Activated CD8-positive, alpha-beta memory T cell treated with anti-CD3 and anti-CD28 coated beads, Interleukin-2, amount 50 U/mL, for 4 hours (primary cell): ENCODE data around the gene KCNJ5.

Experiments
- DNase-seq: peaks from one replicate; pipeline ENCODE4 v3.0.0-alpha.2; 2020

KCNJ5 gene

DNA sequence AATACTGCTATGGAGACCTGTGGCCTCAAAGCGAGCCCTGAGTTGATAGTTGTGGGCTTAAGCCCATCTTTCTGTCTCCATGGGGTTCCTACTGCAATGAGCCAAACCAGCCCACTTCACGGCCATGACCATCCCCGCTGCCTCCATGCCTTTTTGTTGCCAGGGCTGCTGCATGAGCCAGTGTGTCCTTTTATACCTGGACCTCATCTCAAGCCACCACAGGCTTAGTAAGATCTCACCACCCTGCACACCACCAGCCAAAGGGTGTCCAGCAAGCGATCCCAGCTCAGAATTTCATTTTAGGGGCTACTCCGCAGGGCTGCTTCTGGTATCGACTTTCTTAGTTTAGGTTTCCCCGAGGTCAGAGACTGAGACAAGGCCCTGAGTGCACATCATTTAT lies 43.2 kb downstream of the KCNJ5 start:
- no peak for DNase-seq

DNA sequence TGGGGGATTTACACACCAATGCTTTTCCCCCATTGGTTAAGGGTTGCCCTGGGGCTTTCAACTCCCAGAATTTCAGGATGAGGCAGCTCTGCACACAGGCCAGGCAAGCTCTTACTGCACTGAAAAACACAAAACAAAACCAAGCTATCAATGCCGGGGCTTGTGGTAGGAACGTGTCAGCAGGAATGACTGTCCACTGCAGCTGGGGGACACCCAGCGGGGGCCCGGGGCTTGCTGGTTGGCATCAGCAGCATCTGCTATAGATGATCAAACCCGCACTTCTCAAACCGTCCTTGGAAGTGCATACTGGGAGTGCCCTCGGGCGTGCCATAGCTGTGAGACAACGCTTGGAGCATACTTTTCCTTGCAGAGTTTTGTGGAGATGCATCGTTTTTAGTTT lies 43.8 kb downstream of the KCNJ5 start:
- DNase-seq, result no peak

- no peak for DNase-seq
Measured at GRCh38 chr11:128936606-128937251, 45.6 kb downstream of the KCNJ5 start.

GRCh38 chr11:128937480-128937879 lies 46.3 kb downstream of the KCNJ5 start:
- no peak for DNase-seq

DNA sequence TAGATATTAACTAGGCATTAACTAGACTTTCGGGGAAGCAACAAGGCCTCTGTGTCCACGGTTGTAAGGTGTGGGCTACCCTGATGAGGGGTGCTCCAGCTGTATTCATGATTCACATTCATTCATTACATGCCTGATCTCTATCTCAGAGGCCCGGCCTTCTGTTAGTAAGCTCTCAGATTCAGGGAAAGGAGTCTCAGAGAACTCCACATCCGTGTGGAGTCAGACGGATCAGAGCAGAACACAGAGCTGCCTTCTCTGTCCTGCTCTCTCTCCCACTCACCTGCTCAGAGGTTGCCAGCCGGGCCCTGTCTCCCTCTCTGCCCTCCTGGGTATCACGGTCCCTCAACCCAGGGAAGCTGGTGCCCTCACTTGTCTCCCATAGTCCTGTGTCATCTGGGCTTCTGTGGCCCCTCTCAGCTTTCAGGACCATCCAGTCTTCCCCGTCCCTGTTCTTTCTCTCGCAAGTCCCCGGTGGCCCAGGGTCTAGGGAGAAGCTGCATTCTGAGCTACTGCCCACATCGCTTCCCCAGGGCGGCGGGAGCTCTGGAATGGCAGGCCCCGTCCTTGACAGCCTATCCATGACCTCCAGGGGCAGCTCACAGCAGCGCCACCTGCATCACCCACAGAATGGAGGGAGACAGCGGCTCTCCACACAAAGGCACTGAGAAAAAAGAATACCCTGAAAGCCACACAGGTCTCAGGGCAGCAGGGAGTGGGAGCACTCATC lies 47.2 kb downstream of the KCNJ5 start:
- DNase-seq, result no peak

- no peak for DNase-seq
Measured at GRCh38 chr11:128939591-128939990, 48.4 kb downstream of the KCNJ5 start.

DNA sequence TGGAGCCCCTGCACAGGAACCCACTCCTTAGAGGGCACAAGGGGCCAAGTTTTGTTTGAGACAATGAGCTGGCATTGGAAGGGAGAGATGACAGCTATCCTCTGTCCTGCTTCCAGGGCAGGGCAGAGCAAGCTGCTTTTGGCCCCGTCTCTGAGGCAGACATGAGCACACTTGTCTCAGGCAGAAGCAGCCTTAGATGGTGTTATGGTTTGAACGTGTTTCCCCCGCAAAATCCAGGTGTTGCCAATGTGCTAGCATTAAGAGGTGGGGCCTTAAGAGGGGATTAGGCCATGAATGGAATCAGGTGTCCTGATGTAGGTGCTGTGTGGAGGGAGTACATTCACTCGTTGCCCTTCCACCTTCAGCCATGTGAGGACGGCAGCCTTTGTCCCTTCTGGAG lies 49.0 kb downstream of the KCNJ5 start:
- no peak for DNase-seq

DNA sequence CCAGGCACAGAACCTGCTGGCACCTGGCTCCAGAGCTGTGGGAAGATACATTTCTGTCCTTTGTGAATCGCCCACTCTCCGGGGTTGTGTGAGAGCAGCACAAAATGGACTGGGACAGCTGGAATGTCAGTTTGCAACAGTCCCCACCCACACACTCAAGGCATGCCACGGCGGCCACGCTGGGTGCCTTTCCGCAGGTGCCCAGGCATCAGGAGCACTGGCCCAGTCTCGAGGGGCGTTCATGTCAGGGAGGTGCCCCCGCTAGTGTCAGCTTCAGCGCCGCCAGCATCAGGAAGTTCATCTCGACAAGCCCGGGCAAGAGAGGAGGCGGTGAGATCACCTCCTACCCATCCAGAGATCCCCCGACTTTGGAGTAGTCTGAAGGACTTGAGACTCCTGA lies 49.4 kb downstream of the KCNJ5 start:
- no peak for DNase-seq

GRCh38 chr11:128941110-128941509 lies 50.0 kb downstream of the KCNJ5 start:
- DNase-seq, result no peak

DNA sequence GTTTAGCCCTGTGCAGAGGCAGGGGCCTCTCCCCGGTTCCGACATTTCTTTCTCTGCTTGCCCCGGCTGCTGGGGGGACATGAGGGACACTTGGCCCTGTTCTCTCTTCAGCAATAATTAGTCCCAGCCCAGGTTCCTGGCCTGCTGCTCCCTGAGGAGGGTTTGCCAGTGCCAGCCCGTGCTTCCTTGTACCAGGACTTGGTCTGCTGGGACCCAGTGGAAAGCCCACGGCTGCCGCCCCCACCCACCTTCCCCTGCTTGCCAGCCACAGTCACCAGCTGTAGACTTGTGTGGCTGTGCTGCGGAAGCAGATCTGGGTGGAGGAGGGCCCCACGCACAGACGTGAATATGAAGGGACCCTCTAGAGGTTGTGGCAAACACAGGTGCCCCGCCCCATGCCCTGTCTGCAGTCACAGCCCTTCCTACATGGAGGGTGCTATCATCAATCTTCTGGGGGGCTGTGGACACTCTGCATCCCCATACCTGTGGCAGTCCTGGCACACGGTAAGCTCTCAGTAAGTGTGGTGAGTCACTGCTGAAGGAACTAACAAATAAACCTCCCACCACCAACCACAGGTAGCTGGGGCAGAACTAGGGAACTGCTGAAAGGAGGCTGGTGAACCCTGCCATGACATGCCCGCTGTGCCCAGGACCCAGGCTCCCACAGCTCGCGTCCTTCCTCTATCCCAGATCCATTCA lies 50.6 kb downstream of the KCNJ5 start:
- no peak for DNase-seq

GRCh38 chr11:128942272-128942612 lies 51.1 kb downstream of the KCNJ5 start:
- no peak for DNase-seq

DNA sequence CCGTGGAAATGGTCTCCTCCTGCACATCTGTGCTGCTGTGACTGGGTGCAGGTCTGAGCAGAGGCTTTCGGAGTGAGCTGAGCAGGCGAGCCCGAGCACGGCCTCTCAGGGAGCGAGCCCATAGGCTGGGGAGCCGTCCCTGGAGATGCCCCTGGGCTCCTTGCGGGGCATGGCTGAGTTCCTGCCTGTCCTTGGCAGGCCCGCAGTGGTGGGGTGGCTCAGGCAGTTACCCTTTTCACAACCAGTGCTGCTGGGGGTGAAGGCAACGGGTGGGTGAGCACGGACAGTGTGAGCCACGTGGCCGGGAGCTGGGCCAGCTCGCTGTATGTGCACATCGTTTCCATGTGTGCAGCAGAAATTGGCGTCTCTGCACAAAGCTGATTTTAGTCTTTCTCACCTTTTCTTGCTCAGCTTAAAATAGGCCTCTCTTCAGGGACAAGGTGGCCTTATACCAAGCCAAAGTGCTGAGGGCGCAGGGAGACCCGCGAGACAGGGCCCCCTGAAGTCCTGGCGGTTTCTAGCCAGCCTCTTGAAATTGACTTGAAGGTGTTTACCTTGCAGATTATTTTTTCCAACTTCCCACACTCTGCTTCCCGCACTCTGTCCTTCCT lies 51.8 kb downstream of the KCNJ5 start, which contains the start of gene TP53AIP1:
TSS of gene TP53AIP1 (minus strand) at position 55 of the 611 bp plus-strand sequence. CDS start 5,053 bp downstream, outside the sequence.
- DNase-seq, result no peak

DNA sequence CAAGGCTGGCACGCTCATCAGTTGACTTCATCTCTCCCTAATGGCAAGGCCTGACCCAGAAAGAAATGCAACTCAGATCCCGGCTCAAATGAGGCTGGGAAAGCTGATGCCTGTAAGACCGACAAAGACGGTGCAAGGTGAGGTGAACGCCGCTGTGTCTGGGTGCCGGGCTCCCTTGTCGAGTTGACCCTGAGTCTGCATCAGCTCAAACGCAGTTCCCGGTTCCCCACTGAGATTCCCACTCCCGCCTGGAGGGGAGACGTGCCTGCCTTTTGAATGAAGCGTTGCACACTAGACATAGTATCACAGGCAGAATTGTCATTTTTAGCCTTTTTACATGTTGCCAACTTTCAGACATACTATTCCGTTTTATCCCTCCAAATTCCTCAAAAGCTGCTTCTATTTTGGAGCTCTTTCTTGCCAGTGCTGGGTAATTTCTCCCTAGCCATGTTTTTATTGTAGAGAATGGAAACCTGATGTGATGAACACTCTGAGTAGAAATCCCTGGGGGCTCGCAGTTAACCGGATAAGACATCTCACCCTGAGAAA lies 52.3 kb downstream of the KCNJ5 start:
- DNase-seq, result no peak

- DNase-seq, result no peak
Measured at GRCh38 chr11:128946648-128947047, 55.5 kb downstream of the KCNJ5 start.

DNA sequence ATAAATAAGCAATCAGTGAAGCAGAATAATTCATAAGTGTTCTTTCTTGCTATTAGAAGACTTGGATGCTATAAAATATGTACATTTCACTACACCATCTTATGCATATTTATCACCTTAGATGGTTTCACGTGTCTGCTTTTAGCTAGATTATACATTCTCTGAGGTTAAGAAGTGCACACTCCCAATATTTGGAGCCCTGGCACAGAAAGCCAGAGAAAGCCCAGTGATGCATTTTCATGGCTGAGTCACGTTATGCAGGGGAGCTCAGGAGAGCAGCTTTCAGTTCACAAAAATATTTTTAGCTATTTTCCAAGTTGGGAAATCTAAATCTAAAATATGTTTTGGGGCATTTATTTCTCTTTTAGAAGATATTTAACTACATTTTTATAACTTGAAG lies 56.6 kb downstream of the KCNJ5 start:
- no peak for DNase-seq

- DNase-seq, result no peak
Measured at GRCh38 chr11:128948583-128948982, 57.4 kb downstream of the KCNJ5 start.

GRCh38 chr11:128949791-128950454 lies 58.8 kb downstream of the KCNJ5 start:
- no peak for DNase-seq

GRCh38 chr11:128953151-128953550 lies 62.0 kb downstream of the KCNJ5 start:
- DNase-seq, result no peak

DNA sequence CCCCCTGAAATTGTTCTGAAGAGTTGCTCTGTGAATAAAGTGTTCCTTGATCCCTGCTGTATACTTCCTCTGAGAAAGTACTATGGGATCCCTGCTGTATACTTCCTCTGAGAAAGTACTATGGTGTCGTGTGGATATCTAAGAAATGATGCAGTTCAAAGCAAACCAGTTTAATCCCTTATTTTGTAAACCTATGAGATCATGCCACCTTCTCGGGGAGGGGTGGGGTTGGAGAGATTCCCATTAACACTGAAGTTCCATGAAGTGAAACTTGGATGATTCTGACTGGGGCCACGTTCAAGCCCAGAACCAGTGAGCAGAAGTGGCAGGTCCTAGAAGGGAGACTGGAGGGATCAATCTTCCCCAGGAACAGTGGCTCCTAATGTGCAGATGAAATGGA lies 64.5 kb downstream of the KCNJ5 start:
- no peak for DNase-seq

DNA sequence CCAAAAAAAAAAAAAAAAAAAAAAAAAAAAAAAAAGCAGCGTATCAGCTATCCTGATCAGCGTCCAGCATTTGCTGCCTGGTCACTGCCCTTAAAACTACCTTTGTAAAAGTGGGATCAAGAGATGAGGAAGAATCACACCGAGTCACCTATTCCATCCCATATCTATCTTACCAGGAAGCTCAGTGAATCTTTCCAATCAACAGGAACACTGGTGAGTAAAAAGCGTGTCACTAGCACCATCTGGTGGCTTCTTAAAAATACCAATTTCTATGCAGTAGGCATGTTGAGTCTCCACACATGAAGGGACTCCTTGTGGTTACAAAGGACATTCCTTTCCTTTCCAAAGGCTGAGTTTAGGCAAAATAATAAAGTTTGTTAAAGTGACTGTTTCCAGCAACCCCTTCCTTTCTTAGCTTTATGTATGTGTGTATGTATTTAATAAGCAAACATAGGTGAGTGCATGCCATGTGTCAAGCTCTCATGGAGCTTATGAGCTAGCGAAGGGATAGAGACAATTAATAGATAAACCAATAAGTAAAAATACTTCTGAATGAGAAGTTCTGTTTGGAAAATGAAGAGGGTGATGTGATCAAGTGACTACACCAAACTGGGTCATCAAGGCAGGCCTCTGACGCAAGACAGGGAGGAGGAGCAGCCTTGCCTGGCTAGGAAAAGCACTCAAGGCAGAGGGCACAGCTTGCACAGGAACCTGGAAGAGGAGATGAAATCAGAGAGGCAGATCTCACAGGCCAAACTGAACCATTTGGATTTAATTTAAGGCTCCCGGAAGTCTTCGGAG lies 65.4 kb downstream of the KCNJ5 start:
- DNase-seq, result no peak

DNA sequence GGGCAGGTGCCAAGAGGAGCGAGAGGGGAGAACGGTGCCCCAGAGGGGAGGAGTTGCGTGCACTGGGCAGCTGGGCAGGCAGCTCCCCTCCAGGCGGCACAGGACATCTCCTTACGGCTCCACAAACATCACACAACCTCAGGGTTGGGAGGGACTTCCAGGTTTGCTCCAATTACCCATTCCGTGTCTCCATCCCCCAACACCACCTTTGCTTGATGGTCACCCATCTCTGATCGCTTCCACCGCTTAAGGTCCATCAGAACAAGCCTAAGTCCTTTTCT lies 66.0 kb downstream of the KCNJ5 start:
- no peak for DNase-seq

DNA sequence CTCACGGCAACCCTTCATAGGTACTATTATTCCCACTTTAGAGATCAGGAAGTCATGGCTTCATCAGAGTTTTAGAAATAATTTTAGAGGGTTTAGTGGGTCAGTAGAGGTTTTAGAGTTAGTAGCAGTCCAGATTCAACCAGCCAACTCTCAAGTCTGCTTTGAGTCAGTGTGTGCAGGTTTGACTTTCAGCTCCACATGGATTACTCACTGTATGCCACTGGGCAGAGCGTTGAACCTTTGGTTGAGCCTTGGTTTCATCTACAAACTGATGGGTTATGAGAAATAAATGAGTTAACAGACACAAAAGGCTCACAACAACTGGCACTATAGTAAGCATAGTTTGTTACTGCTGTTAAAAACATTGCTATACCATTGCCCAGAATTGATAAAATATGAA lies 70.5 kb downstream of the KCNJ5 start:
- DNase-seq, result no peak
